GM21390 (cell line): Measurements from ENCODE around the gene USP12.

Source experiments
- ATAC-seq: cut with Tn5 transposase; IDR thresholded peaks from one replicate; pipeline ENCODE4 v1.9.1; 2021; ENCODE audit not compliant: unreplicated experiment

The USP12 gene

GRCh38 chr13:27040826-27041108 lies 130.8 kb downstream of the USP12 start:
- no peak for ATAC-seq

GRCh38 chr13:27039171-27039701 lies 132.4 kb downstream of the USP12 start:
- no peak for ATAC-seq

- no peak for ATAC-seq
Measured at GRCh38 chr13:27038323-27038722, 133.3 kb downstream of the USP12 start.

- ATAC-seq, result no peak
Measured at GRCh38 chr13:27037571-27037970, 134.0 kb downstream of the USP12 start.

GRCh38 chr13:27037171-27037570 lies 134.4 kb downstream of the USP12 start:
- ATAC-seq, result no peak

- ATAC-seq, result no peak
Measured at GRCh38 chr13:27036236-27036981, 135.2 kb downstream of the USP12 start.

- no peak for ATAC-seq
Measured at GRCh38 chr13:27035892-27036235, 135.7 kb downstream of the USP12 start.

GRCh38 chr13:27034678-27035111 lies 136.9 kb downstream of the USP12 start:
- ATAC-seq, result no peak

- ATAC-seq, result no peak
Measured at GRCh38 chr13:27028683-27029480, 142.7 kb downstream of the USP12 start.

GRCh38 chr13:27027086-27027667 lies 144.4 kb downstream of the USP12 start:
- no peak for ATAC-seq

- ATAC-seq, result no peak
Measured at GRCh38 chr13:27026396-27026795, 145.2 kb downstream of the USP12 start.

- ATAC-seq, result no peak
Measured at GRCh38 chr13:27024776-27025492, 146.7 kb downstream of the USP12 start.

GRCh38 chr13:27024074-27024461 lies 147.5 kb downstream of the USP12 start:
- ATAC-seq, result no peak

GRCh38 chr13:27023385-27024073 lies 148.1 kb downstream of the USP12 start:
- no peak for ATAC-seq

- no peak for ATAC-seq
Measured at GRCh38 chr13:27022571-27023311, 148.9 kb downstream of the USP12 start.

GRCh38 chr13:27020415-27020814 lies 151.2 kb downstream of the USP12 start:
- no peak for ATAC-seq

GRCh38 chr13:27018882-27019281 lies 152.7 kb downstream of the USP12 start:
- no peak for ATAC-seq

- no peak for ATAC-seq
Measured at GRCh38 chr13:27018344-27018861, 153.2 kb downstream of the USP12 start.

- no peak for ATAC-seq
Measured at GRCh38 chr13:27016875-27017274, 154.7 kb downstream of the USP12 start.
